ENCODE measurements around the gene ZNF180.

DNA sequence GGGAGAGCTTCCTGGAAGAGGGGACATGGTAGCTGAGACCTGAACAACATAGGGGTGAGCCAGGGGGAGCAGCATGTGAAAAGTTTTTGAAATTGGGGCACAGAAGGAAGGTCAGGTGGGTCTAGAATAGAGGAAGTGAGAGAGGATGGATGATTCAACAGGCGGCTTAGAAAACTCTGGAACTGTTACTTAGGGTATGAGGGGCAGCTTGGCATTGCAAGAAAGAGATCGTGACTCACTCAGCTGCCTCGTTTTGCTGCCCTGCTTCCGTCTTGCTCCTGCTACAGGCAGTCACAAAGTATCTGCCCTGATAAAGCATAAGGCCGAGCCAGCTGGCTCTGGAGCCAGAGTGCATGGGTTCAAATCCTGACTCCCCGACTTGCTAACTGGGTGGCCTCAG is 30.5 kb upstream of the ZNF180 start:
- TF ChIP-seq, protein P1, sequence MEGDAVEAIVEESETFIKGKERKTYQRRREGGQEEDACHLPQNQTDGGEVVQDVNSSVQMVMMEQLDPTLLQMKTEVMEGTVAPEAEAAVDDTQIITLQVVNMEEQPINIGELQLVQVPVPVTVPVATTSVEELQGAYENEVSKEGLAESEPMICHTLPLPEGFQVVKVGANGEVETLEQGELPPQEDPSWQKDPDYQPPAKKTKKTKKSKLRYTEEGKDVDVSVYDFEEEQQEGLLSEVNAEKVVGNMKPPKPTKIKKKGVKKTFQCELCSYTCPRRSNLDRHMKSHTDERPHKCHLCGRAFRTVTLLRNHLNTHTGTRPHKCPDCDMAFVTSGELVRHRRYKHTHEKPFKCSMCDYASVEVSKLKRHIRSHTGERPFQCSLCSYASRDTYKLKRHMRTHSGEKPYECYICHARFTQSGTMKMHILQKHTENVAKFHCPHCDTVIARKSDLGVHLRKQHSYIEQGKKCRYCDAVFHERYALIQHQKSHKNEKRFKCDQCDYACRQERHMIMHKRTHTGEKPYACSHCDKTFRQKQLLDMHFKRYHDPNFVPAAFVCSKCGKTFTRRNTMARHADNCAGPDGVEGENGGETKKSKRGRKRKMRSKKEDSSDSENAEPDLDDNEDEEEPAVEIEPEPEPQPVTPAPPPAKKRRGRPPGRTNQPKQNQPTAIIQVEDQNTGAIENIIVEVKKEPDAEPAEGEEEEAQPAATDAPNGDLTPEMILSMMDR (IDR thresholded peaks at IDR 0.05; ENCODE audit: poor library complexity) = no peak
- TF ChIP-seq EZH2phosphoT487 (IDR thresholded peaks at IDR 0.05; ENCODE audit: low read depth, severe bottlenecking, unreplicated experiment) (no peak), EZH2 (IDR thresholded peaks at IDR 0.05; ENCODE audit: borderline replicate concordance) (no peak)

Measured in hepatocyte (in vitro differentiated cells).